ENCODE data around the gene SLC22A25.
"Not testable (repeated sequence)": the region's sequence is repeated elsewhere in the genome, so short reads cannot be mapped to it uniquely, and the experiment has no call there.

Gene SLC22A25

DNA sequence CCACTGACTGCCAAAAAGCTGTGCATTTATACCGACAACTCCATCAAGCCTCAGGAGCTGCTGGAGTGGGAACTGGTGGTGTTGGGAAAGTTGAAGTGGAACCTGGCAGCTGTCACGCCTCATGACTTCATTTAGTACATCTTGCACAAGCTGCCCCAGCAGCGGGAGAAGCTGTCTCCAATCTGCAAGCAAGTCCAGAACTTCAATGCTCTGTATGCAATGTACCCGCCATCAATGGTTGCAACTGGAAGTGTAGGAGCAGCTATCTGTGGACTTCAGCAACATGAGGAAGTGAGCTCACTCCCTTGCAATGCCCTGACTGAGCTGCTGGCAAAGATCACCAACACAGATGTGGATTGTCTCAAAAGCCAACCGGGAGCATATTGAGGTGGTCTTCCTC is at the start of gene SLC22A25:
Gene SLC22A25, minus strand, starts transcription at position 67 of the 400 bp plus-strand sequence. CDS start 13,947 bp downstream, outside the sequence.
- no peak for DNase-seq

GRCh38 chr11:63290285-63290684 is 46.9 kb upstream of the SLC22A25 start:
- DNase-seq: no peak

- no peak for DNase-seq
Measured at GRCh38 chr11:63289658-63290057, 46.3 kb upstream of the SLC22A25 start.

- DNase-seq: no peak
Measured at GRCh38 chr11:63282579-63282978, 39.2 kb upstream of the SLC22A25 start.

DNA sequence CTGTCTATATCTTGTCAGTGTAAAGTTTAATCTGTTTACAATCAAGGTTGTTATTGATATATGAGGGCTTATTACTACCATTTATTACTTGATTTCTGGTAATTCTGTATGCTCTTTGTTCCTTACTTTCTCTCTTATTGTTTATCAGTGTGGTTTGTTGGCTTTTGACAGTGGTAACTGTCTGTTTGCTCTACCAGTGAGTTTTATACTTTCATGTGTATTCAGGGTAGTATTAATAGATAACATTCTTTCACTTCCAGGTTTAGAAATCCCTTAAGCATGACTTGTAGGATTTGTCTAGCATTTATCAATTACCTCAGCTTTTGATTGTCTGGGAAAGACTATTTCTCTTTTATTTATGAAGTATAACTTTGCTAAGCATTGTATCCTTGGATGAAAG is 37.5 kb upstream of the SLC22A25 start:
- DNase-seq: no peak

GRCh38 chr11:63277345-63277943 is 34.0 kb upstream of the SLC22A25 start:
- DNase-seq: no peak

- no peak for DNase-seq
Measured at GRCh38 chr11:63274776-63275175, 31.4 kb upstream of the SLC22A25 start.

DNA sequence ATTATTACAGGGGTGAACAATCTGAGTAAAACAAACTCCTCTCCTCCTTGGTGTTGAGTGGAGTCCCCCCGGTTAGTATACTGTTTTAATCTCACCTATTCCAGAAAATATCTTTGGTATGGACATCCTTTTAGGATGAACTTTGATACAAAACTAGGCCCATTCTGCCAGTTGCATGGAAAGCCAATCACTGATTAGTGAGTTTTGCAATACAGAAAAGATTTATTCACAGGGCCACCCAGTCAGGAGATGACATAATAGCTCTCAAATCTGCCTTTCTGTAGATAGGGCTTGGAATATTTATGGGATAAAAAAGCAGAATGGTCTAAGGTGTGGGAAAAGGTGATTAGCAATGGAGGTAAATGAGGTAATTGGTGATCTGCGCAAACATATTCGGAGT is 30.3 kb upstream of the SLC22A25 start:
- DNase-seq: no peak

- no peak for DNase-seq
Measured at GRCh38 chr11:63262547-63262946, 19.1 kb upstream of the SLC22A25 start.

- no peak for DNase-seq
Measured at GRCh38 chr11:63251312-63251711, 7.9 kb upstream of the SLC22A25 start.

GRCh38 chr11:63250162-63251050 is 7.0 kb upstream of the SLC22A25 start:
- DNase-seq: no peak

DNA sequence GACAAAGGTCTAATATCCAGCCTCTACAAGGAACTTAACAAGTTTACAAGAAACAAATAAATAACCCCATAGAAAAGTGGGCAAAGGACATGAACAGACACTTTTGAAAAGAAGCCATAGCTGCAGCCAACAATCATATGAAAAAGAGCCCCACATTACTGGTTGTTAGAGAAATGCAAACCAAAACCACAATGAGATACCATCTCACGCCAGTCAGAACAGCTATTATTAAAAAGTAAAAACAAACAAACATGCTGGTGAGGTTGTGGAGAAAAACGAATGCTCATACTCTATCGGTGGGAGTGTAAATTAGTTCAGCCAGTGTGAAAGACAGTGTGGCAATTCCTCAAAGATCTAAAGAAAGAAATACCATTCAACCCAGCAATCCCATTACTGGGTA is 5.6 kb upstream of the SLC22A25 start:
- no peak for DNase-seq

DNA sequence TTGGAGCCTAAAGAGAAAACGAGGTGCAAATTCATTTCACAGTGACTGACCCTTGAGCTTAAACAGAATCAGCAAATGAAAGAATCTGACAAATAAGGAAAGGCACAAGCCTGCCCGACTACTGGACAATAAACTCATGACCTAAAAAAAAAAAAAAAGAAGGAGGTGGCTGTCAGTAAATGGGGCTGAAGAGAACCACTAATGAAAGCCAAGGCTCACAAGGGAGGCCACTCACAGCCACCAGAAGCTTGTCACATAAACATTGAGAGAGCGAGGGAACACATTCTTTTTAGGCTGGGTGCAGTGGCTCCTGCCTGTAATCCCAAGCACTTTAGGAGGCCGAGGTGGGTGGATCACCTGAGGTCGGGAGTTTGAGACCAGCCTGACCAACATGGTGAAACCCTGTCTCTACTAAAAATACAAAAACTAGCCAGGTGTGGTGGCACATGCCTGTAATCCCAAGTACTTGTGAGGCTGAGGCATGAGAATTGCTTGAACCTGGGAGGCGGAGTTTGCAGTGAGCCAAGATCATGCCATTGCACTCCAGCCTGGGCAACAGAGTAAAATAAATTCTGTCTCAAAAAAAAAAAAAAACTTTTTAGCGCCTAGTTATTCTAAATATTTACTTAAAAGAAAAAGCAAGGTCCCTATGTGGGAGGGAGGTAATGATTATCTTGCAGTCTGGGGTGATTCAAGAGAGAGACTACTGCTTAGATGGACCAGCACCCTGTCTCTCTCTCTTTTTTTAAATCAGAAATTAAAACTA is 4.0 kb upstream of the SLC22A25 start:
- not testable (repeated sequence) for DNase-seq

DNA sequence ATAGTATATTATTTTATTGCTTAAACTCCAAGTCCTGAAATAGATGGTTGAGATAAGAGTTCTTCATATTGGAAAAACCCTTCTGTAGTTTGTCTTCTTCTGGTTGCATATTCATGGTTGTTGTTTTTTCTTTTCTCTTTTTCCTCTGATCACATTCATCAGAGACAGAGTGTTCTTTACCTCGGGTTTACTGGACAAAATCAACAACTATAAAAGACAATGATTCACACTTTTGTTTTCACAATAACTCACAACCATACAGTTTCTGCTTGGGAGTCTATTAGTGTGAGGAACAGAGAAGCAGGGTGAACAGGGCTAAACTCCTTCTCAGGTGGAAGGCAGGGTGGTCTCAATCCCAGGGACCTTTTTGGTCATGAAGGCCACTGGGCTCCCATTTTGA is 2.6 kb upstream of the SLC22A25 start:
- no peak for DNase-seq

DNA sequence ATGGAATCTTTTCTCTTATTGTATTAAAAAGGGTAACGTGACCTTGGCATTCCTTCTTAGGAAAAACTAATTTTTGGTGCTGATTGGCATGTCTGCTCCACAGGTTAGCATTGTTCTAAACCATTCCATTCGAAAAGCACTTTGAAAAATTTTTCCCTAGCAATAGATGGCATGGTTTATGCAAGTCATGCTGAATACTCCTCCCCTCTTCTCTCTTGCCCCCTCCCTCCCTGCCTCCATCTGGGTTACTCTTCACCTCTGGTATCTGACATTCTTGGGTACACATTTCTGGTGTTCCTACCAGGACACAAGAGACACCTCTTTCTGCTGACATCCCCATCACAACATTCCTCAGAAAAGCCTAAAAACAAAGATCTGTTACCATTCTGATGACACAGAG is 1.5 kb upstream of the SLC22A25 start:
- no peak for DNase-seq

DNA sequence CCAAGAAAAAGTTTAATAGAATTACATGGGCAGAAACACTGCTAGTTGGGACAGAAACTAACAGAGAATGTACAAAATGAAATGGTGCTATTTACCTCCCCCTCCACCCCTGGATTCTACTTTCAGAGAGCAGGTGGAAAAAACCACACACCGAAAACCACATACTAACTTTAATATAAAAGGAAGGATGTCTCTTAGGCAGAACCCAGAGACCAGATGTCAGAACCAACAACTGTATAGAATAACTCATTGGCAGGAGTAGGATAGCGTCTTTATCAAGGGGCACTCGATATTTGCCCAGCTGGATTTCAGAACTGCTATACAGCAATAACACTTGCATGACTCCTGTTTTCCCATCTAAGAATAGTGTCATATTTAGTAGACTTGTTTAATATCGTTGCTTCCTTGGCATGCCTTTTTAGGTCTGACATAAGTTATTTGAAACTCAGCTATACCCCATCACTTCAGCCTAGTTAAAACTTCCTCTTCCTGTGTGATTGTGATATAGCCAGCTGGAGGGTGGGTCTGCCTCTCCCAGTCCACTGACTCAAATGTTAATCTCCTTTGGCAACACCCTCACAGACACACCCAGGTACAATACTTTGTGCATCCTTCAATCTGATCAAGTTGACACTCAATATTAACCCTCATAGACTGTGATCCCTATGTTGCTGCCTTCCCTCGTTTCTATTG is 1.2 kb downstream of the SLC22A25 start:
- DNase-seq: no peak

- no peak for DNase-seq
Measured at GRCh38 chr11:63240791-63241379, 2.5 kb downstream of the SLC22A25 start.

GRCh38 chr11:63240098-63240497 is 3.3 kb downstream of the SLC22A25 start:
- no peak for DNase-seq

DNA sequence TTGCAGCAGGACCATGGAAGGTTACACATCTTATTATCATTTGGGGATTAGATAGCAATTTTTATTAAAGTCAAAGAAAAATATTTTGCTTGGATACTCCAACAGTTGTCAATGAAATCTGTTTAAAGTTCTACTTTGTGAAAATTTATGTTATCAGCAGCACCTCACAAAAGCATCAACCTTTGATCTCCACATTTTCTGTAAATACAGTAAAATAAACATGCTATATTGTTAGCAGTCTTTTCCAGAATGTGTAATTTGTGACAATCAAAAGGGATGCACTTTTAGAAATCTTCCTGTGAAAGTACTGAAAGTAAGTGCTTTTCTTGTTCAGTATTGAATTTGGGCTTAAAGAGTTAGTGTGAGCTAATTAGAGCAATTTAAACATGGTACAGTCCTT is 4.1 kb downstream of the SLC22A25 start:
- no peak for DNase-seq

- DNase-seq: no peak
Measured at GRCh38 chr11:63237413-63237812, 6.0 kb downstream of the SLC22A25 start.

- not testable (repeated sequence) for DNase-seq
Measured at GRCh38 chr11:63235471-63236461, 7.6 kb downstream of the SLC22A25 start.
